Heart right ventricle (tissue), 16 donors: Measurements from ENCODE around the gene UBC. TPM values are rescaled to one million over a fixed set of nuclear protein-coding genes. Genes with fewer than 3 reads are reported as not detected.

Source experiments
- ATAC-seq, 8 donors: fragments of 200-7000 bp; cut with Tn5 transposase; one replicate each; pipeline ENCODE4 v1.9.1; 2020; ENCODE audit warnings: mild to moderate bottlenecking in 8 of 8, moderate library complexity in 8 of 8, moderate number of reproducible peaks in 1 of 8
- DNase-seq, 2 donors: peaks; one replicate each; pipeline ENCODE4 v3.0.0-alpha.2; 2020
- H3K27ac ChIP-seq, 10 donors: fragments of 200-600 bp; sonication (generic) in 2 of 10; one replicate each; pipeline versions ENCODE4 v1.5.0 to v1.8.0; 2020 to 2022; ENCODE audit warnings: mild to moderate bottlenecking in 3 of 10
- H3K27me3 ChIP-seq, 7 donors: fragments of 200-600 bp; one replicate each; pipeline ENCODE4 v1.8.0; 2021 to 2022; ENCODE audit warnings: mild to moderate bottlenecking in 2 of 7
- H3K36me3 ChIP-seq, 9 donors: fragments of 200-600 bp; sonication (generic) in 1 of 9; one replicate each; pipeline versions ENCODE4 v1.5.0 to v1.8.0; 2020 to 2022; ENCODE audit warnings: mild to moderate bottlenecking in 2 of 9
- H3K4me1 ChIP-seq, 9 donors: fragments of 200-600 bp; sonication (generic) in 1 of 9; one replicate each; pipeline versions ENCODE4 v1.5.0 to v1.8.0; 2020 to 2022; ENCODE audit warnings: mild to moderate bottlenecking in 4 of 9
- H3K4me3 ChIP-seq, 10 donors: fragments of 200-600 bp; sonication (generic) in 2 of 10; one replicate each; pipeline versions ENCODE4 v1.5.0 to v1.8.0; 2020 to 2022; ENCODE audit warnings: mild to moderate bottlenecking in 7 of 10, moderate library complexity in 2 of 10
- H3K9me3 ChIP-seq, 11 donors: fragments of 200-600 bp in 10 of 11; sonication (generic) in 2 of 11; one replicate each; pipeline versions ENCODE4 v1.5.0 to v1.8.0; 2013 to 2022; ENCODE audit warnings: mild to moderate bottlenecking in 2 of 11, control low read depth in 1 of 11, moderate library complexity in 1 of 11
- CTCF ChIP-seq, 9 donors: fragments of 200-600 bp; sonication (generic) in 2 of 9; IDR thresholded peaks; one replicate each; pipeline versions ENCODE4 v1.5.0 to v1.8.0; 2021 to 2022; ENCODE audit warnings: antibody characterized with exemption in 9 of 9, mild to moderate bottlenecking in 5 of 9, moderate library complexity in 1 of 9
- WGBS, 2 donors: extraction: QIAGEN DNeasy Blood & Tissue Kit; methylation state at CpG; one replicate each; pipeline ENCODE4 v1.1.7; 2013; ENCODE audit warnings: inconsistent platforms in 1 of 2; 5-methylcytosine and 5-hydroxymethylcytosine counted together
- intact Hi-C, 10 donors: fragments of 100-400 bp; cut with DNase I; formaldehyde crosslinking; loops; one replicate each; pipeline versions ENCODE4 v1.11.1 to v1.14.2; 2022
- long read RNA-seq, 3 donors: library from polyadenylated mRNA; unstranded; transcript quantifications; one replicate each; pipeline ENCODE4 v2.0.0, GENCODE V29; 2020 to 2021
- polyA plus RNA-seq, 2 donors: library from polyadenylated mRNA; stranded (reverse); fragments of 200-250 nt; gene quantifications; one replicate each; pipeline ENCODE4 v1.2.3, GENCODE V29; 2013
- total RNA-seq, 10 donors: library from RNA; stranded (reverse); fragmentation: NEBNext Ultra II Directional in 3 of 10; extraction: Animal tissue kit (Norgen Biotek cat#: 25700) in 3 of 10; gene quantifications; one replicate each; pipeline versions ENCODE4 v1.2.1 to v1.2.4, GENCODE V29; 2021 to 2023
- donor health status: Arrhythmogenic right ventricular cardiomyopathy.
- donor health status: ischemic (EF 13 %, LVEDD 7.1; RV severe dilation, severe dysfunction).
- donor health status: healthy with polysubstance abuse.
- donor health status: DM: no; HTN: yes; CAD: no.
- donor health status: DM: no; HTN: no; CAD: no.
- donor health status: ischemic (EF 25% LVEDD 6.9; RV normal size, moderate dysfunction).
- donor health status: ischemic (EF 25% LVEDD 5.7; RV mildly dilated, moderate dysfunction).
- donor health status: healthy.
- donor health status: DM: yes; HTN: yes; CAD: no.
- donor health status: Ischemic cardiomyopathy.
- donor health status: ischemic (EF 35%, LVEDD 5.7; RV mildly dilated, moderate dysfunction).
- donor health status: nonischemic (EF 11% LVEDD 7.7; RV severe dilation, severe dysfunction).
- donor health status: DM: yes; HTN: yes; CAD: no.
- donor health status: PGD.
- donor health status: ischemic (EF 29% LVEDD 5.4; RV normal size, mild dysfunction).
- donor health status: nonischemic (EF 23%, LVEDD 6.1; RV moderate dilation, normal function).

The UBC gene
- 1,000 to 10,000 TPM; 1,161 to 1,913 (median 1,447) TPM for total RNA-seq
- 1,000 to 10,000 TPM; 1,225 to 1,619 TPM for polyA plus RNA-seq
- long read RNA-seq, donor 1, transcript UBC-201 (2 exons, 2,688 nt) = major isoform, 486 of 744 reads
- long read RNA-seq, donor 1, transcript UBC-205 (1 exons, 3,745 nt) = minor isoform, 243 of 744 reads
- long read RNA-seq, donor 1, partial matches to known transcripts = 0 of 744 reads
- long read RNA-seq, donor 1, other reads (novel, unspliced or antisense) = 14 of 744 reads
- long read RNA-seq, donor 2, transcript UBC-205 (1 exons, 3,745 nt) = minor isoform, 265 of 799 reads
- long read RNA-seq, donor 2, transcript UBC-201 (2 exons, 2,688 nt) = major isoform, 524 of 799 reads
- long read RNA-seq, donor 2, partial matches to known transcripts = 0 of 799 reads
- long read RNA-seq, donor 2, other reads (novel, unspliced or antisense) = 8 of 799 reads
- long read RNA-seq, donor 3, transcript UBC-205 (1 exons, 3,745 nt) = minor isoform, 206 of 687 reads
- long read RNA-seq, donor 3, transcript UBC-201 (2 exons, 2,688 nt) = major isoform, 467 of 687 reads
- long read RNA-seq, donor 3, partial matches to known transcripts = 0 of 687 reads
- long read RNA-seq, donor 3, other reads (novel, unspliced or antisense) = 7 of 687 reads

GRCh38 chr12:124914392-124915238 lies at the start of gene UBC:
Gene UBC (minus strand): TSS chr12:124914650. CDS start chr12:124913771, 879 bp downstream.
- Histone ChIP-seq H3K4me3 (peak within 1 kb of the TSS; percentile 77 to 97 (median 90)), H3K27ac (peak within 1 kb of the TSS; percentile 96 to 100 (median 100)), H3K36me3 (peaks cover 0 to 37% (median 6%) of the 10 kb centered on the region in 9 donors), H3K4me1 (peaks cover 8 to 74% (median 64%) of the 10 kb centered on the region in 9 donors), H3K9me3 (no peaks in the 10 kb centered on the region), H3K27me3 (no peaks in the 10 kb centered on the region)
- DNase-seq = peak; percentile 88 to 94
- no peak for TF ChIP-seq CTCF (IDR thresholded peaks at IDR 0.05)
- peak; percentile 49 to 77 (median 64) for ATAC-seq
- WGBS, 2 donors = 0% methylated on average over 70 to 84 of the region's 85 CpGs
- intact Hi-C loops = loop anchor here in 1 of 10 donors (1.0 kb wide), 1 partner anchor 13 kb away; no protein-coding TSS in a partner anchor

DNA sequence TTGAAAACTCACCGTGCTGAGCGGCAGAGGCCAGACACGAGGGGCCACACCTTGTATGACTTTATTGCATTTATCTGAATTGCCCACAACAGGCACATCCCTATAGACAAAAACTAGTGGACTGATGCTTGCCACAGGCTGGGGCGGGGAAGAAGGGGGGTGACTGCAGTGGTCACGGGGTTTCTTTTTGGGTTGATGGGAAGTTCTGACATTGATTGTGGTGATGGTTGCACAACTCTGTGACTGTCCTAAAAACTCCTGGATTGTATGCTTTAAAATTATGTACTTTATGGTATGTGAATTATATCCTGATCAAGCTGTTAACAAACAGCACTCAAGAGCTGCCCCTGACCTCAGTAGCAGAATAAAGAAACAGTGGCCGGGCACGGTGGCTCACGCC lies 48.8 kb upstream of the UBC start:
- H3K4me1 ChIP-seq = no peaks in the 10 kb centered on the region
- no peaks in the 10 kb centered on the region for H3K9me3 ChIP-seq
- H3K27me3 ChIP-seq = no peaks in the 10 kb centered on the region
- DNase-seq = no peak
- no peak for TF ChIP-seq CTCF (IDR thresholded peaks at IDR 0.05)
- ATAC-seq = no peak
- H3K27ac ChIP-seq = no peak overlapping the region
- intact Hi-C loops = no loop called here
- WGBS, 2 donors = 94 to 96% methylated on average over 8 of the region's 8 CpGs
- H3K36me3 ChIP-seq = peaks cover 0 to 100% (median 30%) of the 10 kb centered on the region in 9 donors
- H3K4me3 ChIP-seq = no peak overlapping the region

DNA sequence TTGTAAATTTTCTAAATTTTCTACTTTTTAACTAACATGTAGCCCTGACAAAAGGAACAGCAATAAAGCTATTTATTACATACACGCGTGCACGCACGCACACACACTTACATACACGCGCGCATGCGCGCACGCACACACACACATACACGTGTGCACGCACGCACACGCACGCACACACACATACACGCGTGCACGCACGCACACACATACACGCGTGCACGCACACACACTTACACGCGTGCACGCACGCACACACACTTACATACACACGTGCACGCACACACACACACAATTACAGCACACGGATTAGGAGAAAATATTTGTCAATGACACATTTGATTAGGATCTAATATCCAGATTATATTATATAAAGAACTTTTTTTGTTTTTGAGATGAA lies 46.6 kb upstream of the UBC start:
- 91 to 95% methylated on average over 19 to 29 of the region's 29 CpGs for WGBS, 2 donors
- Histone ChIP-seq H3K27me3 (no peaks in the 10 kb centered on the region), H3K36me3 (peaks cover 0 to 100% (median 39%) of the 10 kb centered on the region in 9 donors), H3K27ac (no peak overlapping the region), H3K9me3 (no peaks in the 10 kb centered on the region), H3K4me1 (no peaks in the 10 kb centered on the region), H3K4me3 (no peak overlapping the region)
- no peak for TF ChIP-seq CTCF (IDR thresholded peaks at IDR 0.05)
- DNase-seq (no peak), ATAC-seq (no peak)
- intact Hi-C loops = no loop called here

DNA sequence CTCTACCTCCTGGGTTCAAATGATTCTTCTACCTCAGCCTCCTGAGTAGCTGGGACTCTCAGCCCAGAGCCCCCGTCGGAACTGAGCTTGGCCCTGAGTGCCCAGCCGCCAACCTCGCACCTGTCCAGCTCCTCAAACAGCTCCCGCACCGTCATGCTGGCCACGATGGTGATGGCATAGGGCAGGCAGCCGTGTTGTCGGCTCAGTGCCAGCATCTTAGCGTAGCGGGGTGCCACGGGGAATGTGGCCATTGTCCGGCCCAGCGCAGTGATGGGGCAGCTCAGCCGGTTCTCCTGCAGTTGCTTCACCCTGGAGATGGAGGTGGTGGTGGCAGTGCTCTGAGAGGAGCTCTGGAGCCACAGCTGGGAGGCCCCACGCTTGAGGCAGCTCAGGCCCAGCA lies 42.1 kb upstream of the UBC start:
- ATAC-seq = no peak
- no peak for DNase-seq
- Histone ChIP-seq H3K4me1 (no peaks in the 10 kb centered on the region), H3K27ac (no peak overlapping the region), H3K9me3 (no peaks in the 10 kb centered on the region), H3K4me3 (no peak overlapping the region), H3K27me3 (no peaks in the 10 kb centered on the region), H3K36me3 (peaks cover 0 to 100% (median 26%) of the 10 kb centered on the region in 9 donors)
- intact Hi-C loops = no loop called here
- no peak for TF ChIP-seq CTCF (IDR thresholded peaks at IDR 0.05)
- 93 to 99% methylated on average over 16 of the region's 16 CpGs for WGBS, 2 donors
